Kasumi-1 (cell line): ENCODE data around the gene DNHD1.
"Not testable (repeated sequence)": the region's sequence is repeated elsewhere in the genome, so short reads cannot be mapped to it uniquely, and the experiment has no call there.

ENCODE experiments used
- DNase-seq, 2 experiments: peaks; one replicate each; lab custom pipeline; 2025; lab: John Stamatoyannopoulos, UW

Gene DNHD1

GRCh38 chr11:6480299-6480914 lies 16.7 kb upstream of the DNHD1 start:
- DNase-seq, result no peak

- DNase-seq, result peak; percentile 97 to 99
These were observed 15.8 kb upstream of the DNHD1 start, which contains the start of the genes ARFIP2 and TIMM10B for GRCh38 chr11:6481012-6481923. Gene ARFIP2 (minus strand): TSS chr11:6481331. CDS start chr11:6480421, 910 bp downstream. Gene TIMM10B (plus strand): TSS chr11:6481501. CDS start chr11:6481517, 16 bp downstream.

- no peak for DNase-seq
These were observed 15.2 kb upstream of the DNHD1 start for GRCh38 chr11:6481924-6482275.

- DNase-seq, result no peak
These were observed 14.6 kb upstream of the DNHD1 start for GRCh38 chr11:6482441-6482840.

- DNase-seq, result no peak
These were observed 14.1 kb upstream of the DNHD1 start for GRCh38 chr11:6483015-6483414.

GRCh38 chr11:6485661-6486060 lies 11.4 kb upstream of the DNHD1 start:
- DNase-seq, result no peak

GRCh38 chr11:6486256-6486655 lies 10.8 kb upstream of the DNHD1 start:
- DNase-seq, result no peak

- no peak for DNase-seq
These were observed 10.1 kb upstream of the DNHD1 start for GRCh38 chr11:6486938-6487337.

- no peak for DNase-seq
These were observed 8.7 kb upstream of the DNHD1 start for GRCh38 chr11:6488342-6488741.

GRCh38 chr11:6488821-6489220 lies 8.3 kb upstream of the DNHD1 start:
- no peak for DNase-seq

- no peak for DNase-seq
These were observed 7.8 kb upstream of the DNHD1 start for GRCh38 chr11:6489306-6489705.

GRCh38 chr11:6498121-6498520 lies 1.0 kb downstream of the DNHD1 start:
- DNase-seq, result no peak

- no peak for DNase-seq
These were observed 1.5 kb downstream of the DNHD1 start for GRCh38 chr11:6498544-6498943.

GRCh38 chr11:6502382-6502781 lies 5.3 kb downstream of the DNHD1 start:
- DNase-seq, result no peak

- DNase-seq, result no peak
These were observed 7.1 kb downstream of the DNHD1 start for GRCh38 chr11:6504166-6504565.

GRCh38 chr11:6505577-6506240 lies 8.6 kb downstream of the DNHD1 start:
- DNase-seq, result peak; percentile 43 to 62

- DNase-seq, result no peak
These were observed 19.8 kb downstream of the DNHD1 start for GRCh38 chr11:6516865-6517264.

GRCh38 chr11:6520265-6520664 lies 23.2 kb downstream of the DNHD1 start:
- no peak for DNase-seq

- DNase-seq, result not testable (repeated sequence)
These were observed 24.9 kb downstream of the DNHD1 start for GRCh38 chr11:6521946-6522345.

GRCh38 chr11:6523253-6523652 lies 26.2 kb downstream of the DNHD1 start:
- DNase-seq, result no peak

- no peak for DNase-seq
These were observed 29.5 kb downstream of the DNHD1 start for GRCh38 chr11:6526411-6527135.

- no peak for DNase-seq
These were observed 32.2 kb downstream of the DNHD1 start for GRCh38 chr11:6529266-6529665.
